Neural crest cell (in vitro differentiated cells): ENCODE measurements around the gene HOXB3. TPM values are rescaled to one million over a fixed set of nuclear protein-coding genes. Genes with fewer than 3 reads are reported as not detected.

Source experiments
- DNase-seq: peaks from one replicate; pipeline ENCODE4 v3.0.0; 2021; ENCODE audit warnings: low read depth, mixed read lengths, low spot score
- H3K27ac Mint-ChIP-seq: one replicate; pipeline ENCODE4 v1.8.0; 2021; ENCODE audit warnings: mild to moderate bottlenecking, mixed read lengths; ENCODE audit not compliant: unreplicated experiment
- H3K27me3 Mint-ChIP-seq: 2 replicates; pipeline ENCODE4 v1.8.0; 2021; ENCODE audit warnings: low read depth, mild to moderate bottlenecking, mixed read lengths
- H3K36me3 Mint-ChIP-seq: 2 replicates; pipeline ENCODE4 v1.8.0; 2021; ENCODE audit warnings: low read depth, mild to moderate bottlenecking, mixed read lengths
- H3K4me1 Mint-ChIP-seq: 2 replicates; pipeline ENCODE4 v1.8.0; 2021; ENCODE audit warnings: mixed read lengths
- H3K4me3 Mint-ChIP-seq: one replicate; pipeline ENCODE4 v1.8.0; 2021; ENCODE audit warnings: mild to moderate bottlenecking, mixed read lengths
- H3K9me3 Mint-ChIP-seq: 2 replicates; pipeline ENCODE4 v1.8.0; 2021; ENCODE audit warnings: mixed read lengths
- CTCF ChIP-seq: fragments of 200-600 bp; sonication (generic); conservative IDR thresholded peaks from 2 replicates; pipeline ENCODE4 v1.5.0; 2021; ENCODE audit warnings: antibody characterized with exemption, mild to moderate bottlenecking
- total RNA-seq: library from RNA; stranded (reverse); gene quantifications from 2 replicates; pipeline ENCODE4 v1.2.1, GENCODE V29; 2021

The HOXB3 gene
- total RNA-seq, 1 donor from 2014 or later, result 22.8 TPM

DNA sequence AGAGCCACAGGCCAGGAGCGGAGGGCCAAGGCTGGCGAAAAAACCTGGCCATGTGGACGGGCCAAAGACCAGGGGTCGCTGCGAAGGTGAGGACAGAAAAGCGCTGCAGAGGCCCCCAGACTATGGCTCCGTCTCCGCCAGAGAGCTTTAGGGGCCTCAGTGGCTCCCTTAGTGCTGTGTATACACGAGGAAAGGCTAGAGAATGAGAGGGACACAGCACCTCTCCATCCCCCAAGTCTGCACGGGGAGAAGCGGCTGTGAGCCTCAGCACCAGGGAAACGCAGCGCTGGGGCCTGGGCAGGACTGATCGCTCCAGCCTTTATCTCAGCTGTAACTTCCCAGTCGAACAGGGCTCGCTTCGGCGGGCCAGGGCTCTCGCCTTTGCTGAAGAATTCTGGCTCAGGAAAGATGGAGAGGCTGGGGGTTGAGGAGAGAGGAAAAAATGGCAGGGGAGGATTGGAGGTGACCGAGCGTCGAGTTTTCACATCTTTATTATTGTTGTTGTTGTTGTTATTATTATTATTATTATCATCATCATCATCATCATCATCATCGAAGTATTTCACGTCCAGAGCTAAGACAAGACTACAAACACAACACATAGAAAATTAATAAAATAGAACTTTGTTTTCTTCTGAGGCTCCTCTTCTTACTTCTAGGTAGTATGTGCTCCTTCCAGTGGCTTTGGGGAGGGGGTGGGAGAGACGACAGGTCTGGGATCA is 5.4 kb upstream of the HOXB3 start:
- H3K36me3 Mint-ChIP-seq, result peaks cover 18% of the 10 kb centered on the region
- peak overlapping the region; percentile 66 for H3K27ac Mint-ChIP-seq
- no peaks in the 10 kb centered on the region for H3K9me3 Mint-ChIP-seq
- peaks cover 100% of the 10 kb centered on the region for H3K27me3 Mint-ChIP-seq
- H3K4me3 Mint-ChIP-seq, result peak overlapping the region; percentile 81
- H3K4me1 Mint-ChIP-seq, result peaks cover 16% of the 10 kb centered on the region
- no peak for DNase-seq
- no peak for TF ChIP-seq CTCF

DNA sequence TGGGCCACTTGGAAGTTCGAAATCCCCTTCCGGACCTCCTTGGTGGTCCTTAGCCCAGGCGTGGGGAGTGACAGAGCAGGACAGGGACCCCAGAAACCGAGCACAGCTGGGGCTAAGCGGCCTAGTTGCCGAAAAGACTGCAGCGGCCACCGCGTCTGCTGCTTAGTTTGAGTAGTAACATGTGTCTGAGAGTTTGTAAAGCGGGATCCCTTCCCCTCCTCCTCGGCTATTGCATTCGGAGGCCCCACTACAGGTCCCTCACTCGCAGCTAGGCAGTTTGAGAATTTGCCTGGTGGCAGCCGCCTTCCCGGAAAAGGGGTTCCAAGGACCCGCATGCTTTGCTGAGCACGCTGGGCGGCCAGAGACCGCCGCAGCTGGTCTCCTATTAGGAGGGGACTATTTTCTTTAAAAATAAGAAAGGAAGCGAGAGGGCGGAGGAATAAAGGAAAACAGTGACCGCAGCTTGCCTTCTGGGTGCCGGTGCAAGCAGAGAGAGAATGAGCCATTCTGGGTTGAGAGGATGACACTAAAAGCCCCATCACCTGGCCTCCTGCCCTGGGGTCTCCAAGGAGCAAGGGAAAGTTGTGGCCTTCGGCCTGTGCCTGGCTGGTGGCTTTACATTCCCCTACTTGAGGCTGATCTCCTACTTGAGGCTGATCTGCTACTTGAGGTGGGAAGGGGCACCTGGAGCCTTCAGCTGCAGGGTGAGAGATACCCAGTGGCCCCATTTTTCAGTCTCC is 4.7 kb upstream of the HOXB3 start:
- Mint-ChIP-seq H3K4me1 (peaks cover 16% of the 10 kb centered on the region), H3K9me3 (no peaks in the 10 kb centered on the region), H3K27ac (no peak overlapping the region), H3K36me3 (peaks cover 20% of the 10 kb centered on the region), H3K27me3 (peaks cover 100% of the 10 kb centered on the region), H3K4me3 (peak overlapping the region; percentile 81)
- no peak for DNase-seq
- no peak for TF ChIP-seq CTCF

DNA sequence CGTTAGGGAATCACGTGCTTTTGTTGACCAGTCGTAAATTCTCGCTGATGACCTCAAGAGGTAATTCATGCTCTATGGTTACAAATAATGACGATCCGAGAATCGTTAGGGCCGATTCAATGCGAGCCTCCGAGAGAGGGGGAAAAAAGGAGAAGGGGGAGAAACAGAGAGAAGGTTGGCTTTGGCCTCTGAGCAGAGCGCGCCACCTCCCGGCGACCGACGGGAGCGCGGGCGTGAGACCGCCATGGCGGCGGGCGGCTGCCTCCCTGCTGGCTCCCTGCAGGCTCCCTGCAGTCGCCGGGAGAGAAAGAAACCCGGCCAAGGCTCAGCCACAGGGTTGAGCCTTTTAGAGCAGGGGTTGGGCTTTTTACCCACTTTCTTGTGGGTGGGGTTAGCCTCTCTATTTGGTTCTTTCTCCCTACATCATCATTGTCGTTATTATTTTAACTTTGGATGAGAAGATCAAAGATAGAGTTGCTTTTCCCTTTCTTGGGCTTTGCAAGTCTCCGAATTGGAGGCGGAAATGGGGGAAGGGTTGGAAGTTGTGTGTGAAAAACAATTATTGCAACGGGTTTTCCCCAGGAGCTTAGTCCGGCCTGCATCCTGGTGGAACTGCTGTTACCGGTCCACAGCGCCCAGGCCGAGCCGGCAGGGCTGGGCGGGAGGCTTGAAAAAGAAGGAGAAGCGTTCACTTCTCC is 3.9 kb upstream of the HOXB3 start:
- Mint-ChIP-seq H3K27ac (no peak overlapping the region), H3K27me3 (peaks cover 100% of the 10 kb centered on the region), H3K4me3 (peak overlapping the region; percentile 81), H3K4me1 (peaks cover 16% of the 10 kb centered on the region), H3K9me3 (no peaks in the 10 kb centered on the region), H3K36me3 (peaks cover 20% of the 10 kb centered on the region)
- TF ChIP-seq CTCF, result peak; percentile 92
- peak; percentile 88 for DNase-seq

DNA sequence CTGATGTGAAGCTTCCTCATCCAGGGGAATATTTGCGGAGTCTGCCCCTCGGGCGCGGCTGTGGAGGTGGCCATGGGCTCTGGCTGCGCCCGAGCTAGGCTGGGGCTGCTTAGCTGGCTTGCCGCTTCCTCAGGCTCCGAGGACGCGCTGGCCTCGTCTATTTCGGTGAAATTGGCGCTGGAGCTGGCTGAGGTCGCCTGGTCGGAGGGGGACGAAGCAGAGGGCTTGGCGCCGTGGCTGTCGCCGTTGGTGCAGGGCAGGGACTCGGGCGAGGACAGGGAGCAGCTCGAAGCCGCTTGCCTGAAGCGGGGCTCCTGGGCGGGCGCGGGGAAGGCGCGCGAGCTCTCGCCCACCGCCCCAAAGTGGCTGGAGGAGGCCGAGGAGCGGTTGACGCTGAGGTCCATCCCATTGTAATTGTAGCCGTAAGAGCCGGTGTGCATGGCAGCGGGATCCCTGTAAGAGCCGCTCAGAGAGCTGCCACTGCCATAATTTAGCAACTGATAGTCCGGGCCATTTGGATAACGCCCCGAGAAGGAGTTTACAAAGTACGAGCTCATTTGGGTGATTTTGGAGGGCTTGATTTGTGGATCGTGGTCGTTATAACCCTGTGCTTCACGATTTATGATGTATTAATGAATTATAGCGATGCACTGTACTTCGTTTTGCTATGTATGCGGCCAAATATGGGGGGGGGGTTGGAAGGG is 3.2 kb upstream of the HOXB3 start, which contains the start of gene HOXB5:
TSS of gene HOXB5 (minus strand) at position 654 of the 704 bp plus-strand sequence. CDS start at position 557, 97 bp downstream.
- DNase-seq, result no peak
- Mint-ChIP-seq H3K4me3 (peak within 1 kb of the TSS; percentile 81), H3K27me3 (peaks cover 100% of the 10 kb centered on the region), H3K4me1 (peaks cover 16% of the 10 kb centered on the region), H3K36me3 (peaks cover 20% of the 10 kb centered on the region), H3K9me3 (no peaks in the 10 kb centered on the region), H3K27ac (no peak within 1 kb of the TSS)
- no peak for TF ChIP-seq CTCF

DNA sequence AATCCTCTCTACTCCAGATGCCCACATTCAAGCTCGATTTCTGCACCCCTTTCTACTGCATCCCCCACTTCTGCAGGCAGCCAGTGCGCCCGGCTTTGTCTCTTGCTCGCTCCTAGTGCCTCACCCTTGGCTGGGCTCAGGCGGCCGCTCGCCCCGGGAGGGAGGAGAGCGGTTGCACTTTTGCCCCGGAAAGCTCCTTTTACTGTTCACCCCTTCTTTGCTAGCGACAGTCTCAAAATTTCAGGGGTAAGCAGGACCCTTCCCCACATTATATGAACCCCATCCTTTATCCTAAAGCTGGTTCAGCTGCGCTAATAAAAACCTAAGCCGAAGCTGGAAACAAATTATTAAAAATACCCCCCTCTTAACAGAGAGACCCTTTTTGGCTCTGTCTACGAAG is 2.5 kb upstream of the HOXB3 start:
- peaks cover 100% of the 10 kb centered on the region for H3K27me3 Mint-ChIP-seq
- H3K4me3 Mint-ChIP-seq, result peak overlapping the region; percentile 81
- no peak for DNase-seq
- H3K27ac Mint-ChIP-seq, result no peak overlapping the region
- peaks cover 16% of the 10 kb centered on the region for H3K4me1 Mint-ChIP-seq
- H3K36me3 Mint-ChIP-seq, result peaks cover 18% of the 10 kb centered on the region
- no peaks in the 10 kb centered on the region for H3K9me3 Mint-ChIP-seq
- TF ChIP-seq CTCF, result no peak
